Nephron progenitor cell (in vitro differentiated cells): Measurements from ENCODE around the gene CDH16.
A peak's percentile ranks its signal among the peaks of the same experiment; 100 is the strongest.

Experiments
- DNase-seq: peaks from one replicate; pipeline ENCODE4 v3.0.0; 2021
- H3K27ac Mint-ChIP-seq: 2 replicates; pipeline ENCODE4 v1.8.0; 2021; ENCODE audit warnings: mild to moderate bottlenecking, moderate library complexity, mixed read lengths
- H3K27me3 Mint-ChIP-seq: 2 replicates; pipeline ENCODE4 v1.8.0; 2021; ENCODE audit warnings: mild to moderate bottlenecking, low read depth, mixed read lengths; ENCODE audit not compliant: poor library complexity
- H3K36me3 Mint-ChIP-seq: 2 replicates; pipeline ENCODE4 v1.8.0; 2021; ENCODE audit warnings: low read depth, mixed read lengths
- H3K4me1 Mint-ChIP-seq: 2 replicates; pipeline ENCODE4 v1.8.0; 2021; ENCODE audit warnings: mixed read lengths
- H3K4me3 Mint-ChIP-seq: 2 replicates; pipeline ENCODE4 v1.8.0; 2021; ENCODE audit warnings: mild to moderate bottlenecking, moderate library complexity, mixed read lengths
- H3K9me3 Mint-ChIP-seq: 2 replicates; pipeline ENCODE4 v1.8.0; 2021; ENCODE audit warnings: mild to moderate bottlenecking, moderate library complexity, mixed read lengths
- TF ChIP-seq, protein P1 (sequence below): fragments of 200-600 bp; sonication (generic); IDR thresholded peaks from 2 replicates; pipeline ENCODE4 v1.5.0; 2021; ENCODE audit warnings: antibody characterized with exemption

CDH16 gene

DNA sequence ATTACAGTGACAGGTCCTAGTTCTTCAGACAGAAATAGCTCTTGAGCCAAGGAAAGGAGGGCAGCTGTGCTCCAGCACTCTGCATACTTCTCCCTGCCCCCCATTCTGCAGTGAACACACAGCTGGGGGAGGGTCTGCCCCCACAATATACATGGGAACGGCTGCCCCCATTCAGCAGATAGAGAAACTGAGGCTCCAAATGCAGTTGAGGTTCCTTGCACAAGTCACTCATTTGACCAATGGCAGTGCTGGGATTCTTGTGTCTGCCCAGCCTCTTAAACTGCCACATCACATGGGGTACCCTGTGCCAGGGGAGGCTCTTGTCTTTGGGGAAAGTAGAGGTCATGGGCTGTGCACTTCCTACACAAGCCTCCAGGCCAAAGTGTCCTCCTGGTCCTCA, 49.3 kb downstream of the CDH16 start:
- Mint-ChIP-seq H3K27me3 (peaks cover 22% of the 10 kb centered on the region), H3K9me3 (no peaks in the 10 kb centered on the region), H3K4me1 (peaks cover 30% of the 10 kb centered on the region)

DNA sequence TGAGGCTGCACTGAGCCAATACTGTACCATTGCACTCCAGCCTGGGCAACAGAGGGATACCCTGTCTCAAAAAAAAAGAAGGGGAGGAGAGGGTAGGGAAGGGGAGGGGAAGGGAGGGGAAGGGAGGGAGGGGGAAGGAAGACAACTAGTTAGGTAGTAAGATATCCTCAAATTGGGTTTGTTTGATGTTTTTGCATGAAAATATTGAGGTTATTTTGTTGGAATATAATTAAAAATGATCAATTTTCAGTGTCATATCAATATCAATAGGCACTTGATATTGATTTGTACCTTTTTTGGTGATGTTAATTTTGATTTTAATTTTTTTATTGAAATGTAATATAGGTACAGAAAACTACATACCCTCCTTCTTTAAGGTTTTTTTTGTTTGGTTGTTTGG, 55.0 kb downstream of the CDH16 start:
- Mint-ChIP-seq H3K4me1 (peaks cover 6% of the 10 kb centered on the region), H3K27me3 (peaks cover 7% of the 10 kb centered on the region), H3K36me3 (no peaks in the 10 kb centered on the region), H3K9me3 (no peaks in the 10 kb centered on the region), H3K27ac (no peak overlapping the region), H3K4me3 (no peak overlapping the region)
- no peak for DNase-seq
- TF ChIP-seq, protein P1, sequence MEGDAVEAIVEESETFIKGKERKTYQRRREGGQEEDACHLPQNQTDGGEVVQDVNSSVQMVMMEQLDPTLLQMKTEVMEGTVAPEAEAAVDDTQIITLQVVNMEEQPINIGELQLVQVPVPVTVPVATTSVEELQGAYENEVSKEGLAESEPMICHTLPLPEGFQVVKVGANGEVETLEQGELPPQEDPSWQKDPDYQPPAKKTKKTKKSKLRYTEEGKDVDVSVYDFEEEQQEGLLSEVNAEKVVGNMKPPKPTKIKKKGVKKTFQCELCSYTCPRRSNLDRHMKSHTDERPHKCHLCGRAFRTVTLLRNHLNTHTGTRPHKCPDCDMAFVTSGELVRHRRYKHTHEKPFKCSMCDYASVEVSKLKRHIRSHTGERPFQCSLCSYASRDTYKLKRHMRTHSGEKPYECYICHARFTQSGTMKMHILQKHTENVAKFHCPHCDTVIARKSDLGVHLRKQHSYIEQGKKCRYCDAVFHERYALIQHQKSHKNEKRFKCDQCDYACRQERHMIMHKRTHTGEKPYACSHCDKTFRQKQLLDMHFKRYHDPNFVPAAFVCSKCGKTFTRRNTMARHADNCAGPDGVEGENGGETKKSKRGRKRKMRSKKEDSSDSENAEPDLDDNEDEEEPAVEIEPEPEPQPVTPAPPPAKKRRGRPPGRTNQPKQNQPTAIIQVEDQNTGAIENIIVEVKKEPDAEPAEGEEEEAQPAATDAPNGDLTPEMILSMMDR: no peak

More for the DNA sequence above, 49.3 kb downstream of the CDH16 start:
- no peak for DNase-seq
- no peak overlapping the region for H3K27ac Mint-ChIP-seq
- TF ChIP-seq, protein P1: no peak
- no peak overlapping the region for H3K4me3 Mint-ChIP-seq
- no peaks in the 10 kb centered on the region for H3K36me3 Mint-ChIP-seq

DNA sequence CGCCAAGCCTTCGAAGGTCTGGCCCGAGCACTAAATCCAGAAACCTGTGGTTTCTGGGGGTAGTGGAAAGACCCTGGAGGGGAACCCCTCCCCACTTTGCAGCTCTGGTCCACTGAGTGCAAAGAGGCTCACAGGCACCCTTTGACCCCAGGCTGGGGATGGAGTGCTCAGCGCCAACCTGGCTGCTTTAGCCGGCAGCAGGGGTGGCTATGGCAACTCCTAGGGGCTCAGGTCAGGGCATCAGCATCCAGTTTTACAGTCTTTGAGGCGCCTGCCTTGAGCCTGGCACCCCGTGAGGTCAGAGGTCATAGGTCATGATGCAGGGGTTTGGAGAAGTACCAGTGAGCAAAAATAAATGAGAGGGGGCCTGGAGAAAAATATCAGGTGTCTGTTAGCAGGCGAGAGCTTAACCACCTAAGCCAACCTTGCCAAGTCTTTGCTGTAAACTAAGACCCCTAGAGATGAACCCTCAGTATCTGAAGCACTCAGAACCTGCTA, 56.6 kb downstream of the CDH16 start:
- Mint-ChIP-seq H3K4me3 (no peak overlapping the region), H3K4me1 (no peaks in the 10 kb centered on the region), H3K27ac (no peak overlapping the region), H3K27me3 (no peaks in the 10 kb centered on the region), H3K36me3 (no peaks in the 10 kb centered on the region), H3K9me3 (no peaks in the 10 kb centered on the region)
- TF ChIP-seq, protein P1: no peak
- no peak for DNase-seq

DNA sequence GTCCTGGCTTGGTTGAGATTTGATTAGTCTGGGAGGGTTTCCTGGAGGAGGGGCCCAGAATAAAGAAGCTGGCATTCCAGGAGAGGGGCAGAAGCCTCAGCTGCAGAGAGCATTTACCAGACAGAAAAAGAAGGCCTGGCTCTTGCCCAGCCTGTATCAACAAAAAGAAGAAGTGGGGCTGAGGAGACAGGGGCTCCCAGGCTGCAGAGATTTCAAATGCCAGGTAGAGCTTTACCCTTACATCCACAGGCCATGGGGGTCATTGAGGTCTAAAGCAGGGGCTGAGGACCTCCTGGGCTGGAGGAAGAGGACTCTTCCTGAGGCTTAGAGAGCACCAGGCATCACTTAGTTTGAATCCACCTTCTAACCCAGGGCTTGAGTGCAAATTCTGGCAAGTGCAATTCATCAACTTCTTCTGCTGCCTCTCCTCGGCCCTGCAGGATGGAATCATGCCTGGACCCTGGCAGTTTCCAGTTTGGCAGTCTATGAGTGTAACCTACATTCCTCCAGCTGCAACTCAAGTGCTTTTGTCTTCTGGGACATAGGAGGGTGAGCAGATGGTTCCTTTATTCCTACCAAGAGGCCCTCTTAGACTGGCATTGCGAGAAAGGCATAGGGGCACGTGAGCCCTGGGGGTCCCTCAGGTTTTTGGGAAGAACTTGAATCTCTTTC, 59.2 kb downstream of the CDH16 start:
- peaks cover 2% of the 10 kb centered on the region for H3K27me3 Mint-ChIP-seq
- no peaks in the 10 kb centered on the region for H3K4me1 Mint-ChIP-seq
- no peak overlapping the region for H3K4me3 Mint-ChIP-seq
- H3K9me3 Mint-ChIP-seq: no peaks in the 10 kb centered on the region
- no peaks in the 10 kb centered on the region for H3K36me3 Mint-ChIP-seq
- DNase-seq: no peak
- TF ChIP-seq, protein P1: no peak
- H3K27ac Mint-ChIP-seq: peak overlapping the region; percentile 32

DNA sequence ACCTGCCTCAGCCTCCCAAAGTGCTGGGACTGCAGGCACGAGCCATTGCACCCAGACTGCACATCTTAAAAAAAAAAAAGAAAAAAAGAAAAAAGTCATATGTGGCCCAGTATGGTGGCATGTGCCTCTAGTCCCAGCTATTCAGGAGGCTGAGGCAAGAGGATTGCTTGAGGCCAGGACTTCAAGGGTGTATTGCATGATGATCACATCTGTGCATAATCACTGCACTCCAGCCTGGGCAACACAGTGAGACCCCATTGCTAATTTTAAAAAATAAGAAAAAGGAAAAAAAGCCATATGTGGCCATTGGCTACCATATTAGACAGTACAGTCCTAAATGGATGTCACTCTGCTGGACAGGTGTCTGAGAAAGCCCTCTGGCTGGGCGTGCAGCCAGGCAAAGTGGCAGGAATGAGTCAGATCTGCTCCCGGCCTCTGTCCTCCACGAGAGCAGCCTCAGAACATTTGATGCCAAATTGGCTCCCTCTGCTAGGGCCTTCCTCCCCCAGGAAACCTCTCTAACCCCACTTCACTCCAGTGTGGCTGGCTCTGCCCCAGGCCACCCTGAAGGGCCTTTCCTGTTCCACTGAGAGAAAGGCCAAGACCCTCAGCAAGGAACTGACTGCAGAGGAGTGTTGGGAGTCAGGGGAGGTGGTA, 59.8 kb downstream of the CDH16 start:
- H3K27me3 Mint-ChIP-seq: peaks cover 3% of the 10 kb centered on the region
- H3K4me3 Mint-ChIP-seq: no peak overlapping the region
- no peaks in the 10 kb centered on the region for H3K36me3 Mint-ChIP-seq
- H3K4me1 Mint-ChIP-seq: no peaks in the 10 kb centered on the region
- no peak for DNase-seq
- no peaks in the 10 kb centered on the region for H3K9me3 Mint-ChIP-seq
- H3K27ac Mint-ChIP-seq: peak overlapping the region; percentile 32
- TF ChIP-seq, protein P1: no peak
